GM12878 (cell line): Measurements from ENCODE around the gene MRPS18B. TPM values are rescaled to one million over a fixed set of nuclear protein-coding genes. Genes with fewer than 3 reads are reported as not detected.

Experiments
- ATAC-seq: fragments of 200-7000 bp; cut with Tn5 transposase; 3 replicates; pipeline ENCODE4 v1.9.1; 2020; ENCODE audit warnings: mild to moderate bottlenecking, moderate library complexity
- BruUV-seq: library from RNA; stranded (reverse); fragments of 400-500 nt; replicated peaks from 2 replicates; lab custom pipeline; 2021; lab: Mats Ljungman, UMichigan
- CTCF ChIA-PET: fragments of 300-600 bp; sonication (Branson Sonifier 250); formaldehyde crosslinking; extraction: SDS; loops from one replicate; lab custom pipeline; 2021; ENCODE audit warnings: inconsistent platforms; lab: Yijun Ruan, JAX
- POLR2A ChIA-PET: fragments of 350-600 bp; formaldehyde crosslinking; extraction: SDS; loops from one replicate; lab custom pipeline; 2021; ENCODE audit warnings: inconsistent platforms; lab: Charles Lee
- RAD21 ChIA-PET: fragments of 300-600 bp; sonication (Branson Sonifier 250); formaldehyde crosslinking; loops from one replicate; lab custom pipeline; 2023; ENCODE audit warnings: antibody characterized with exemption; ENCODE audit not compliant: unreplicated experiment; lab: Charles Lee
- SMC1A ChIA-PET: fragments of 300-600 bp; sonication (Branson Sonifier 250); formaldehyde crosslinking; loops from one replicate; lab custom pipeline; 2023; ENCODE audit not compliant: unreplicated experiment, uncharacterized antibody; lab: Charles Lee
- DNase-seq: peaks from one replicate; pipeline ENCODE4 v3.0.0-alpha.2; 2011; ENCODE audit warnings: low read depth, low spot score
- FAIRE-seq: peaks from 3 replicates; lab custom pipeline; 2011; peaks lifted over from hg19 to GRCh38; lab: Jason Lieb, UNC
- H2AFZ ChIP-seq: 2 replicates; pipeline ENCODE4 v1.6.0; 2011; ENCODE audit warnings: low read depth, low read length, control low read depth; ENCODE audit not compliant: control insufficient read depth
- H3K27ac ChIP-seq: 2 replicates; pipeline ENCODE4 v1.5.1; 2011; ENCODE audit warnings: control low read depth; ENCODE audit not compliant: control insufficient read depth, insufficient read depth
- H3K27me3 ChIP-seq, 2 experiments: replicated peaks in 1 of 2; 2 replicates each; pipeline versions ENCODE4 v1.6.0 to v1.6.1; 2011; ENCODE audit warnings: low read length in 1 of 2; ENCODE audit not compliant: control insufficient read depth in 2 of 2, insufficient read depth in 2 of 2
- H3K36me3 ChIP-seq, 2 experiments: 2 replicates each; pipeline ENCODE4 v1.5.1; 2011; ENCODE audit warnings: low read length in 1 of 2; ENCODE audit not compliant: control insufficient read depth in 2 of 2, insufficient read depth in 2 of 2
- H3K4me1 ChIP-seq: 2 replicates; pipeline ENCODE4 v1.6.1; 2011; ENCODE audit warnings: mild to moderate bottlenecking, low read length, moderate library complexity, mixed read lengths; ENCODE audit not compliant: control insufficient read depth, insufficient read depth
- H3K4me2 ChIP-seq: 2 replicates; pipeline ENCODE4 v1.6.0; 2011; ENCODE audit warnings: control low read depth; ENCODE audit not compliant: control insufficient read depth, insufficient read depth
- H3K4me3 ChIP-seq: fragments of 200-600 bp; sonication (generic); 2 replicates; pipeline ENCODE4 v1.5.1; 2016
- H3K79me2 ChIP-seq: 2 replicates; pipeline ENCODE4 v1.6.0; 2011; ENCODE audit warnings: low read length; ENCODE audit not compliant: control insufficient read depth, insufficient read depth
- H3K9ac ChIP-seq: 2 replicates; pipeline ENCODE4 v1.8.0; 2011; ENCODE audit warnings: low read length, control low read depth, mixed read lengths; ENCODE audit not compliant: control insufficient read depth, insufficient read depth
- H3K9me3 ChIP-seq: replicated peaks from 3 replicates; pipeline ENCODE4 v1.5.1; 2011; ENCODE audit warnings: mild to moderate bottlenecking, low read length; ENCODE audit not compliant: control insufficient read depth, insufficient read depth
- H4K20me1 ChIP-seq: 2 replicates; pipeline ENCODE4 v1.6.0; 2011; ENCODE audit not compliant: control insufficient read depth, insufficient read depth
- BHLHE40 ChIP-seq, 2 experiments: fragments of 450-650 bp in 1 of 2; IDR thresholded peaks; 2 replicates each; pipeline ENCODE4 v1.6.1; 2011 to 2017; ENCODE audit warnings: low read depth in 2 of 2, borderline replicate concordance in 1 of 2, improper control_type of control experiment in 1 of 2, low read length in 1 of 2, mild to moderate bottlenecking in 1 of 2
- BMI1 ChIP-seq: fragments of 450-650 bp; IDR thresholded peaks from 2 replicates; pipeline ENCODE4 v1.6.1; 2016; ENCODE audit warnings: mild to moderate bottlenecking, moderate library complexity, borderline replicate concordance
- CREB1 ChIP-seq: IDR thresholded peaks from 2 replicates; pipeline ENCODE4 v1.6.1; 2012; ENCODE audit warnings: low read depth, mild to moderate bottlenecking, inconsistent platforms
- ESRRA ChIP-seq: IDR thresholded peaks from 2 replicates; pipeline ENCODE4 v1.6.1; 2012; ENCODE audit warnings: mild to moderate bottlenecking, low read length, improper control_type of control experiment
- FOXK2 ChIP-seq: fragments of 450-650 bp; IDR thresholded peaks from 2 replicates; pipeline ENCODE4 v1.6.1; 2017; ENCODE audit warnings: mild to moderate bottlenecking, moderate library complexity
- IKZF1 ChIP-seq: fragments of 450-650 bp; conservative IDR thresholded peaks from 2 replicates; pipeline ENCODE4 v1.6.1; 2017; ENCODE audit warnings: antibody characterized with exemption, mild to moderate bottlenecking
- JUND ChIP-seq: IDR thresholded peaks from 2 replicates; pipeline ENCODE4 v1.6.1; 2012; ENCODE audit warnings: low read depth, mild to moderate bottlenecking, low read length, improper control_type of control experiment, moderate library complexity
- MEF2B ChIP-seq: fragments of 450-650 bp; IDR thresholded peaks from 2 replicates; pipeline ENCODE4 v1.6.1; 2018; ENCODE audit warnings: mild to moderate bottlenecking, moderate library complexity; ENCODE audit not compliant: partially characterized antibody, poor library complexity, severe bottlenecking
- MXI1 ChIP-seq: fragments of 150-350 bp; IDR thresholded peaks from 2 replicates; pipeline ENCODE4 v1.6.1; 2011; ENCODE audit warnings: low read depth, mild to moderate bottlenecking, inconsistent platforms, low read length, improper control_type of control experiment
- PAX5 ChIP-seq: IDR thresholded peaks from 2 replicates; pipeline ENCODE4 v1.6.1; 2011; ENCODE audit warnings: low read depth, low read length, borderline replicate concordance
- PAX8 ChIP-seq: fragments of 450-650 bp; IDR thresholded peaks from 2 replicates; pipeline ENCODE4 v1.6.1; 2017; ENCODE audit warnings: mild to moderate bottlenecking, moderate library complexity
- RBBP5 ChIP-seq: fragments of 200-600 bp; sonication (generic); conservative IDR thresholded peaks from 2 replicates; pipeline ENCODE4 v1.6.1; 2016
- RELA ChIP-seq: fragments of 450-650 bp; IDR thresholded peaks from 2 replicates; pipeline ENCODE4 v1.8.0; 2014; ENCODE audit warnings: borderline replicate concordance; ENCODE audit not compliant: partially characterized antibody
- SIN3A ChIP-seq: IDR thresholded peaks from 2 replicates; pipeline ENCODE4 v1.6.1; 2012; ENCODE audit warnings: low read depth, low read length, improper control_type of control experiment
- SMARCA5 ChIP-seq: fragments of 450-650 bp; IDR thresholded peaks from 2 replicates; pipeline ENCODE4 v1.6.1; 2017; ENCODE audit warnings: mild to moderate bottlenecking
- SPI1 ChIP-seq: IDR thresholded peaks from 2 replicates; pipeline ENCODE4 v1.6.1; 2011; ENCODE audit warnings: low read depth, mild to moderate bottlenecking, low read length, moderate library complexity, borderline replicate concordance; ENCODE audit not compliant: insufficient read depth
- SRF ChIP-seq, 2 experiments: IDR thresholded peaks; 2 replicates each; pipeline ENCODE4 v1.6.1; 2011; ENCODE audit warnings: low read depth in 2 of 2, low read length in 2 of 2, mild to moderate bottlenecking in 1 of 2, moderate library complexity in 1 of 2
- TCF3 ChIP-seq: IDR thresholded peaks from 2 replicates; pipeline ENCODE4 v1.6.1; 2012; ENCODE audit warnings: low read depth, mild to moderate bottlenecking, low read length, borderline replicate concordance; ENCODE audit not compliant: insufficient read depth
- USF1 ChIP-seq: IDR thresholded peaks from 2 replicates; pipeline ENCODE4 v1.6.1; 2011; ENCODE audit warnings: borderline replicate concordance, low read depth, mild to moderate bottlenecking, moderate library complexity, mixed read lengths, low read length; ENCODE audit not compliant: insufficient read depth; ENCODE audit errors: extremely low read length
- WGBS: methylation state at CpG from one replicate; pipeline ENCODE4 v1.1.6; 2016; ENCODE audit warnings: low lambda C conversion rate; ENCODE audit not compliant: insufficient replicate concordance, insufficient coverage; ENCODE audit errors: missing lambda C conversion rate; 5-methylcytosine and 5-hydroxymethylcytosine counted together
- in situ Hi-C: fragments of 300-500 bp; cut with MboI; formaldehyde crosslinking; loops from 9 replicates; pipeline ENCODE4 v1.14.3; 2018; ENCODE audit warnings: mixed read lengths
- intact Hi-C: fragments of 100-400 bp; cut with micrococcal nuclease; formaldehyde crosslinking; loops from one replicate; pipeline ENCODE4 v1.14.2; 2022; ENCODE audit not compliant: unreplicated experiment
- polyA plus RNA-seq, 11 experiments: library from polyadenylated mRNA; depleted of rRNA in 4 of 11; unstranded in 6 of 11; stranded (reverse) in 5 of 11; fragments of >200 nt; fragmentation: Nextera tagmentation in 4 of 11; fragmentation: Illumina TruSeq in 1 of 11; extraction: Ambion mirVana in 4 of 11; extraction: Trizol in 1 of 11; gene quantifications; 1 replicate in 1 of 11; 2 replicates in 10 of 11; pipeline versions ENCODE4 v1.2.1 to v1.2.3, GENCODE V29; 2011 to 2016; ENCODE audit warnings: inconsistent platforms in 2 of 11, missing spikeins in 2 of 11, low read depth in 1 of 11
- total RNA-seq, 4 experiments: library from RNA; depleted of rRNA in 3 of 4; stranded (reverse); fragments of >200 nt in 3 of 4; fragmentation: Illumina TruSeq in 1 of 4; extraction: Trizol in 1 of 4; gene quantifications; 2 replicates each; pipeline versions ENCODE4 v1.2.1 to v1.2.3, GENCODE V29; 2013 to 2021
- TF ChIP-seq, protein P1 (sequence below): IDR thresholded peaks from 2 replicates; pipeline ENCODE4 v1.6.1; 2011; ENCODE audit warnings: low read depth, low read length, improper control_type of control experiment, borderline replicate concordance
- TF ChIP-seq, protein P2 (sequence below): IDR thresholded peaks from 2 replicates; pipeline ENCODE4 v1.6.1; 2011; ENCODE audit warnings: mild to moderate bottlenecking, low read depth, low read length, moderate library complexity; ENCODE audit not compliant: insufficient replicate concordance

The MRPS18B gene
- total and polyA plus RNA-seq, 10 of the 15 experiments (the other 5 are each of a cell fraction or from before 2014, with no cell fraction given) = 80.9 to 259 (median 140) TPM

DNA sequence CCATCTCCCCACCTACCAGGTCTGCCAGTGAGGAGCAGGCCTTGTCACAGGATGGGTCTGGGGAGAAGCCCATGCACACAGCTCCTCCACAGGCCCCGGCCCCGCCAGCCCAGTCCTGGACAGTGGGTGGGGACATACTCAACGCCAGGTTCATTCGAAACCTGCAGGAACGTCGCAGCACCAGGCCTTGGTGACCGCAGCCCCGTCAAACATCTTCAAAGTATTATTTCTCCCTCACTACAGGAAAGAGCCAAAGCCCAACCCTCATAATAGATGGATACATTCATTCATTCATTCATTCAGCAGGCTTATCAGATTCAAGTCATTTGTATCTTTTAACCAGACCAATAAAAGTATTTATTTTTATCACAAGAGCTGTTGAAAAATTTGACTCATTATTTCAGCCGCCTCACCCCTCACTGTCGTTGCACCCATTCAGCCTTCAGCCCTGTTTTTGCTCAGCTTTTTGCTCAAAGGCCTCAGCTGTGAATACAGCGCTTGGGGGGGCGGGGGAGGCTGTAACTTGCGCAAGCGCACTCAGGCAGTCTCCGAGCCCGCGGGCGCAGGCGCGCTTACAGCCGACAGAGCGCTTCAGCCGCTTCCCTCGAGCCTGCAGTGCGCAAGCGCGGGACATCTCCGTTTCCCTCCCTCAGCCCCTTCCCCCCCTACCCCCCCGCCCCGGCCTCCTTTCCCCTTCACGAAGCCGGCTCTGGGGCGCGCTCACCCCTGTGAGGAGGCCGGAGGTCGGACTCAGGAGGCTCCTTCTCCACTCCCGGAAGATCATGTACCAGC lies 29.0 kb downstream of the MRPS18B start, which contains the start of gene C6orf136:
Gene C6orf136 (plus strand): TSS at position 684 of the 792 bp plus-strand sequence. CDS start 99 bp downstream, at position 783.
- peak; percentile 88 for ATAC-seq
- SMC1A ChIA-PET = interaction anchor here (0.7 to 1.6 kb wide), 2 partner anchors 28 to 32 kb away, joined by 4 to 5 read pairs; no protein-coding TSS in a partner anchor
- Histone ChIP-seq H3K27me3 (no peaks in the 10 kb centered on the region), H3K4me3 (peak within 1 kb of the TSS; percentile 77), H3K79me2 (peaks cover 16% of the 10 kb centered on the region), H3K9me3 (no peaks in the 10 kb centered on the region), H3K4me2 (peak within 1 kb of the TSS; percentile 82), H3K36me3 (no peaks in the 10 kb centered on the region; a peak in 2 of 4 replicates), H4K20me1 (no peaks in the 10 kb centered on the region), H3K27ac (peak within 1 kb of the TSS; percentile 87), H3K9ac (peak within 1 kb of the TSS; percentile 88), H3K4me1 (peaks cover 2% of the 10 kb centered on the region; the same call in 1 of the 2 replicates), H2AFZ (peak within 1 kb of the TSS; percentile 93)
- POLR2A ChIA-PET = interaction anchor here (0.5 to 1.2 kb wide), 9 partner anchors 14 to 800 kb away, joined by 3 to 10 read pairs (median 4); partner anchors contain the start of genes MRPS18B and PPP1R10
- RAD21 ChIA-PET = interaction anchor here (0.8 kb wide), 1 partner anchor 33 kb away, joined by 3 read pairs; no protein-coding TSS in a partner anchor
- 25% methylated on average over 23 of the region's 37 CpGs for WGBS
- FAIRE-seq = peak; percentile 81
- DNase-seq = peak; percentile 75
- intact Hi-C loops = loop anchor here (2.0 kb wide), 1 partner anchor 26 kb away; the partner anchor contains the start of gene DHX16
- BruUV-seq = TSS peak; percentile 68
- in situ Hi-C loops = no loop called here
- CTCF ChIA-PET = interaction anchor here (1.2 kb wide), 1 partner anchor 26 kb away, joined by 6 read pairs; the partner anchor contains the start of gene DHX16
- TF ChIP-seq, protein P1, sequence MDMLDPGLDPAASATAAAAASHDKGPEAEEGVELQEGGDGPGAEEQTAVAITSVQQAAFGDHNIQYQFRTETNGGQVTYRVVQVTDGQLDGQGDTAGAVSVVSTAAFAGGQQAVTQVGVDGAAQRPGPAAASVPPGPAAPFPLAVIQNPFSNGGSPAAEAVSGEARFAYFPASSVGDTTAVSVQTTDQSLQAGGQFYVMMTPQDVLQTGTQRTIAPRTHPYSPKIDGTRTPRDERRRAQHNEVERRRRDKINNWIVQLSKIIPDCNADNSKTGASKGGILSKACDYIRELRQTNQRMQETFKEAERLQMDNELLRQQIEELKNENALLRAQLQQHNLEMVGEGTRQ = no peak
- no peak for TF ChIP-seq SMARCA5
- no peak for TF ChIP-seq USF1
- no peak for TF ChIP-seq FOXK2
- no peak for TF ChIP-seq PAX5
- TF ChIP-seq SPI1 = no peak
- no peak for TF ChIP-seq BMI1
- TF ChIP-seq CREB1 = peak; percentile 21; the same call in 1 of the 2 replicates
- TF ChIP-seq PAX8 = no peak
- TF ChIP-seq, protein P2, sequence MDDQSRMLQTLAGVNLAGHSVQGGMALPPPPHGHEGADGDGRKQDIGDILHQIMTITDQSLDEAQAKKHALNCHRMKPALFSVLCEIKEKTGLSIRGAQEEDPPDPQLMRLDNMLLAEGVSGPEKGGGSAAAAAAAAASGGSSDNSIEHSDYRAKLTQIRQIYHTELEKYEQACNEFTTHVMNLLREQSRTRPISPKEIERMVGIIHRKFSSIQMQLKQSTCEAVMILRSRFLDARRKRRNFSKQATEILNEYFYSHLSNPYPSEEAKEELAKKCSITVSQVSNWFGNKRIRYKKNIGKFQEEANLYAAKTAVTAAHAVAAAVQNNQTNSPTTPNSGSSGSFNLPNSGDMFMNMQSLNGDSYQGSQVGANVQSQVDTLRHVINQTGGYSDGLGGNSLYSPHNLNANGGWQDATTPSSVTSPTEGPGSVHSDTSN = no peak
- no peak for TF ChIP-seq BHLHE40 (IDR thresholded peaks at IDR 0.05; ENCODE audit: borderline replicate concordance in 1 of 2, low read depth in 2 of 2, low read length in 1 of 2)
- no peak for TF ChIP-seq TCF3
- 0 out of 2 replicates have a peak, but pooled peaks have one; percentile 45 for TF ChIP-seq MXI1
- no peak for TF ChIP-seq SRF (IDR thresholded peaks at IDR 0.05; ENCODE audit: low read depth in 2 of 2, low read length in 2 of 2)
- TF ChIP-seq MEF2B = no peak
- TF ChIP-seq RBBP5 = no peak
- peak; percentile 87 for TF ChIP-seq IKZF1
- TF ChIP-seq ESRRA = no peak
- TF ChIP-seq SIN3A = peak; percentile 24; the same call in 1 of the 2 replicates
- no peak for TF ChIP-seq JUND
- no peak for TF ChIP-seq RELA
